GM19397 (cell line): ENCODE results near the gene RPN1.

Experiments
- ATAC-seq: cut with Tn5 transposase; IDR thresholded peaks from one replicate; pipeline ENCODE4 v1.9.1; 2021; ENCODE audit warnings: mild to moderate bottlenecking, moderate library complexity; ENCODE audit not compliant: unreplicated experiment

RPN1 gene

GRCh38 chr3:128585189-128585588 is 65.4 kb downstream of the RPN1 start:
- no peak for ATAC-seq

GRCh38 chr3:128584412-128585020 is 66.1 kb downstream of the RPN1 start:
- no peak for ATAC-seq

- no peak for ATAC-seq
Measured at GRCh38 chr3:128581566-128581965, 69.1 kb downstream of the RPN1 start.

- no peak for ATAC-seq
Measured at GRCh38 chr3:128579927-128580326, 70.7 kb downstream of the RPN1 start.

- no peak for ATAC-seq
Measured at GRCh38 chr3:128578346-128578745, 72.3 kb downstream of the RPN1 start.

- no peak for ATAC-seq
Measured at GRCh38 chr3:128577711-128578110, 72.9 kb downstream of the RPN1 start.

GRCh38 chr3:128576290-128576689 is 74.3 kb downstream of the RPN1 start:
- ATAC-seq: no peak

GRCh38 chr3:128575777-128576176 is 74.8 kb downstream of the RPN1 start:
- no peak for ATAC-seq

GRCh38 chr3:128573707-128574162 is 76.9 kb downstream of the RPN1 start:
- ATAC-seq: no peak

- no peak for ATAC-seq
Measured at GRCh38 chr3:128573160-128573559, 77.5 kb downstream of the RPN1 start.

- no peak for ATAC-seq
Measured at GRCh38 chr3:128572644-128573105, 77.9 kb downstream of the RPN1 start.

- no peak for ATAC-seq
Measured at GRCh38 chr3:128572013-128572412, 78.6 kb downstream of the RPN1 start.
